ENCODE results near the gene RABGAP1. TPM values are rescaled to one million over a fixed set of nuclear protein-coding genes. Genes with fewer than 3 reads are reported as not detected.

RABGAP1 gene
- total RNA-seq, 2 experiments from 2014 or later = 24.2 to 27.0 TPM

DNA sequence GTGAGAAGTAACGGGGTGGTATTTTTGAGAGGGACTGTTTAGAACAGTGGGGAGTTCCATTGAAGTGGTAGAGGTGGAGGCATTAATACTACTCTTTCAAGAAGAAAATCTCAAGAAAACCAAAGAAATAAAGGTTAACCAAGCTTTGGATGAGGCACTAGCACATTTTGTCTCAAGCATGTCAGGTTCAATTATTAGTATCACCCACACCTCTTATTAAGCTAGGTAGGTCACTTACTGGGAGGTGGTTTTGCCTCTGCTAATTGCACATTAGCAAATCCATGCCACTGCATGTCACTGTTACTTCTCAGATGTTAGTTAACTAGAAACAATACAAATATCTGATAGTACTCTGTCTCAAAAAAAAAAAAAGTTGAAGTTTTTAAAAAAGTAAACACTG lies 10.2 kb downstream of the RABGAP1 start:
- peaks cover 23% of the 10 kb centered on the region for H3K4me1 Mint-ChIP-seq
- H3K27ac Mint-ChIP-seq = no peak overlapping the region
- DNase-seq = no peak
- no peaks in the 10 kb centered on the region for H3K9me3 Mint-ChIP-seq (ENCODE audit: low read depth)
- no peak overlapping the region for H3K4me3 Mint-ChIP-seq
- no peaks in the 10 kb centered on the region for H3K27me3 Mint-ChIP-seq
- CTCF ChIA-PET = no interaction called here
- H3K36me3 Mint-ChIP-seq = peaks cover 4% of the 10 kb centered on the region
- ATAC-seq = no peak

DNA sequence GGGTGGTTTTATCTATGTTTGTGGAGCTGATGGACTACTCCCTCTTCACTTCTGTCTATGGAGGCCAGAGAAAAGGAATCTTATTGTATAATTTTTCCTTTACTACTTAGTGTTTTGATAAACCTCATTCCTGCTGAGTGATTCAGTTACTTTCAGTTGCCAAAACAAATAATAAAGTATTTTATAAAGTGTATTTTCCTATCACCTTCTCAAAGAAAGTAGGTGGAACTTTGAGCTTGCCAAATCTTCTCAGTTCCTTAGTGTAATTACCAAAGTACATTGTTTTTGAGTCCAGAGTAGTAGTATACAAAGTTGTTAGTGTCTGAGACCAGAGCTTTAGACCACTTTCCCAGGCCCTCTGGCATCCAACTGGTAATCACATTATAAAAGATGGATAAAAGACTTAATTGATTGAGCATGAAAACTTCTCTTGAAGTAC lies 13.5 kb downstream of the RABGAP1 start:
- Mint-ChIP-seq H3K27ac (no peak overlapping the region), H3K9me3 (ENCODE audit: low read depth) (no peaks in the 10 kb centered on the region), H3K4me1 (peaks cover 3% of the 10 kb centered on the region), H3K27me3 (no peaks in the 10 kb centered on the region), H3K4me3 (no peak overlapping the region), H3K36me3 (peaks cover 13% of the 10 kb centered on the region)
- ATAC-seq = no peak
- DNase-seq = no peak
- CTCF ChIA-PET = interaction anchor here (1.7 kb wide), 1 partner anchor 12 kb away, joined by 3 read pairs; no protein-coding TSS in a partner anchor

DNA sequence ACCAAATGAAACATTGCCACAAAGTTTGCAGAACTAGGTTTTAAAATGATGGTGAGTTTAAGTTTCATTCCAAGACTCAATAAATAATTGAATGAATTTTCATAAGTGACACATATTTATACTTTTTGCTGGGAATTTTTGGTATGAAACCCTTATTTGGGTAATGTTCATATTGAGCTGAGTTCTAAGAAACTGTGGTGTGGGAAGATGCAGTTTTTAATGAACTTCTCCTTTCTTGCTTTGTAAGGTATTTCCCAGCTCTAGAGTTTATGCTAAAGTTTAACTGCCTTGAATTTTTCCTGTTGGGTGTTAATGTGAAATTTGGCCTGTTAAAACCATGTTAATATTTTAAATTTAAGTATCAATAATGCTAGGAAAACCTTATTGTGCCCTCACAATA lies 15.1 kb downstream of the RABGAP1 start:
- Mint-ChIP-seq H3K4me3 (no peak overlapping the region), H3K4me1 (no peaks in the 10 kb centered on the region), H3K9me3 (ENCODE audit: low read depth) (peaks cover 2% of the 10 kb centered on the region), H3K36me3 (peaks cover 21% of the 10 kb centered on the region), H3K27me3 (no peaks in the 10 kb centered on the region), H3K27ac (no peak overlapping the region)
- ATAC-seq = no peak
- no peak for DNase-seq
- CTCF ChIA-PET = no interaction called here

DNA sequence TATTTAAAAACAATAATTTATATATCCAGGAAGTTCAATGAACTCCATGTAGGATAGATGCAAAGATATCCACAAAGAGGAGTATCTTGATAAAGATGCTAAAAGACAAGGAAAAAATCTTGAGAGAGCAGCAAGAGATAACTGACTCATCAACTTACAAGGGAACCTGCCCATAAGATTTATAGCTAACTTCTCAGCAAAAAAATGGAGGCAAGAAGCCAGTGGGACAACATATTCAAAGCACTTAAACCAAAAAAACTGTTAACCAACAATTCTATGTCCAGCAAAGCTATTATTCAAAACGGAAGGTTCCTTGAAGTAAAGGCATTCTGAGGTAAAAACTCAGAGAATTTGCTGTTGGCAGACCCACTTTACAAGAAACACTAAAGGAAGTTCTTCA lies 20.3 kb downstream of the RABGAP1 start:
- H3K36me3 Mint-ChIP-seq = peaks cover 30% of the 10 kb centered on the region
- H3K4me1 Mint-ChIP-seq = no peaks in the 10 kb centered on the region
- H3K9me3 Mint-ChIP-seq (ENCODE audit: low read depth) = peaks cover 2% of the 10 kb centered on the region
- no peak overlapping the region for H3K27ac Mint-ChIP-seq
- CTCF ChIA-PET = no interaction called here
- H3K27me3 Mint-ChIP-seq = no peaks in the 10 kb centered on the region
- no peak overlapping the region for H3K4me3 Mint-ChIP-seq
- ATAC-seq = no peak
- no peak for DNase-seq

DNA sequence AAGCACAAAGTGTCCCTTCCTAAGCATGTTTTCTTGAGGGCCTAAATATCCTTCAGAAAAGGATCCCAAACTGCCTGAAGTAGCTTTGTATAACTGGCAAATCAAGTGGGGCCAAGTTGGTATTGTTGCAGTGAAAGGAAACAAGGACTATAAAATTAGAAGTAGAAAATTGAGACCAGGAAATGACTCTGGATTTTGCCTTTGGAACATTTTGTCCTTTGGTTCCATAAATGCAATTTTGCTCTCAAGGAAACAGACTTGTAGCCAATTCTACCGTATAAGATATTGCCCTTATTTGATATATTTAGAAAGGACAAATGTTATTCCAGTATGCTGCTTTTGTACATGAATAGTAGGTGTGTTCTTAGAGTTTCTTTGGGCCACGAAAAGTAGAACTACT lies 34.4 kb downstream of the RABGAP1 start:
- Mint-ChIP-seq H3K27me3 (no peaks in the 10 kb centered on the region), H3K36me3 (peaks cover 18% of the 10 kb centered on the region), H3K27ac (no peak overlapping the region), H3K4me1 (no peaks in the 10 kb centered on the region), H3K9me3 (ENCODE audit: low read depth) (no peaks in the 10 kb centered on the region), H3K4me3 (no peak overlapping the region)
- CTCF ChIA-PET = interaction anchor here (0.9 to 1.3 kb wide), 3 partner anchors 9 to 44 kb away, joined by 3 read pairs; partner anchors contain the start of gene ZBTB26
- no peak for ATAC-seq
- no peak for DNase-seq

DNA sequence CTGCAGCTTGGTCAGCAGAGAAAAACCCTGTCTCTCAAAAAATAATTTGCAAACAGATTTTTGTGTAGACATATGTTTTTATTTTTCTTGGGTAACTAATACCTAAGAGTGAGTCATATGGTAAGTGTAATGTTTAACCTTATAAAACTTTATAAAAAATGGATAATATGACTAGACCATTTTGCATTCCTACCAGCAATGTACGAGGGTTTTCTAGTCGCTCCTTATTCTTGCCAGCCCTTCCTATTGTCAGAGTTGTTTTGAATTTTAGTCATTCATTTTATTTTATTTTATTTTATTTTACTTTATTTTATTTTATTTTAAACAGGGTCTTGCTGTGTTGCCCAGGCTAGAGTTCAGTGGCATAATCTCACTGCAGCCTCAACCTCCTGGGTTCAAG lies 37.8 kb downstream of the RABGAP1 start:
- Mint-ChIP-seq H3K4me1 (no peaks in the 10 kb centered on the region), H3K27ac (no peak overlapping the region), H3K4me3 (no peak overlapping the region), H3K36me3 (peaks cover 6% of the 10 kb centered on the region), H3K27me3 (no peaks in the 10 kb centered on the region), H3K9me3 (ENCODE audit: low read depth) (no peaks in the 10 kb centered on the region)
- CTCF ChIA-PET = no interaction called here
- no peak for DNase-seq
- no peak for ATAC-seq

DNA sequence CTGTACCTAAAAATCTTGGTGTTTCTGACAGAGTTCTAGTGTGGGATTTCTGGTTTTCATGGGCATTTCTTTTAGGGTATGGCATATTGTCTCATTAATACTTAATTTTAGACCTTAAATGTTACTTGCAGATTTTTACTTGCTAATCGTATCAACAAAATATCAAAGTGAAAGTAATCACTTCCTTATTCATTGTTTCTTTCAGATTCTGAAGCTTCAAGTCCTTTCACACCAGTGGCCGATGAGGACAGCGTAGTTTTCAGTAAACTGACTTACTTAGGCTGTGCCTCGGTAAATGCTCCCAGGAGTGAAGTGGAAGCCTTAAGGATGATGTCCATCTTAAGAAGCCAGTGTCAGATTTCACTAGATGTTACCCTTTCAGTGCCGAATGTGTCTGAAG lies 45.2 kb downstream of the RABGAP1 start:
- no peak for DNase-seq
- CTCF ChIA-PET = no interaction called here
- H3K4me1 Mint-ChIP-seq = peaks cover 4% of the 10 kb centered on the region
- ATAC-seq = no peak
- H3K27ac Mint-ChIP-seq = no peak overlapping the region
- H3K36me3 Mint-ChIP-seq = peaks cover 3% of the 10 kb centered on the region
- H3K4me3 Mint-ChIP-seq = no peak overlapping the region
- no peaks in the 10 kb centered on the region for H3K27me3 Mint-ChIP-seq
- no peaks in the 10 kb centered on the region for H3K9me3 Mint-ChIP-seq (ENCODE audit: low read depth)

DNA sequence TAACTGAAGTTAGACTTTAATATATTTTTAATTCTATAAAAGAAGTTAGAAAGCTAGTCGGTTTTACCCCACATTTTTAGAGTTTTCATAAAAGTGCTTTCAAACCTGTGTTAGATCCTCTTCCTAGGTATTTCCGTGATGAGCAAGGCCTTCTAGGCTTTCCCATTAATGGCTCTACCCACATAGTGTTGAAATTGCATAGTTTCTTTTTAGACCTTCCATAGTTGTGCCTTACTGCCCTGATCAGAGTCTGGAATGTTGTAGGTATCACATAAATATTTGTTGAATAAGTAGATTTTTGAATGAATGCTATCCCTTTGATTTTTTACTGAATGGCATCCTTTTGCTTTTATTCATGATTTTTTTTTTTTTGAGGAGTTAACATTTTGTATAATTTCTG lies 47.3 kb downstream of the RABGAP1 start:
- Mint-ChIP-seq H3K36me3 (peaks cover 3% of the 10 kb centered on the region), H3K4me3 (no peak overlapping the region), H3K4me1 (peaks cover 7% of the 10 kb centered on the region), H3K27me3 (no peaks in the 10 kb centered on the region), H3K27ac (no peak overlapping the region), H3K9me3 (ENCODE audit: low read depth) (no peaks in the 10 kb centered on the region)
- CTCF ChIA-PET = interaction anchor here (0.7 kb wide), 1 partner anchor 362 kb away, joined by 3 read pairs; no protein-coding TSS in a partner anchor
- ATAC-seq = no peak
- no peak for DNase-seq

DNA sequence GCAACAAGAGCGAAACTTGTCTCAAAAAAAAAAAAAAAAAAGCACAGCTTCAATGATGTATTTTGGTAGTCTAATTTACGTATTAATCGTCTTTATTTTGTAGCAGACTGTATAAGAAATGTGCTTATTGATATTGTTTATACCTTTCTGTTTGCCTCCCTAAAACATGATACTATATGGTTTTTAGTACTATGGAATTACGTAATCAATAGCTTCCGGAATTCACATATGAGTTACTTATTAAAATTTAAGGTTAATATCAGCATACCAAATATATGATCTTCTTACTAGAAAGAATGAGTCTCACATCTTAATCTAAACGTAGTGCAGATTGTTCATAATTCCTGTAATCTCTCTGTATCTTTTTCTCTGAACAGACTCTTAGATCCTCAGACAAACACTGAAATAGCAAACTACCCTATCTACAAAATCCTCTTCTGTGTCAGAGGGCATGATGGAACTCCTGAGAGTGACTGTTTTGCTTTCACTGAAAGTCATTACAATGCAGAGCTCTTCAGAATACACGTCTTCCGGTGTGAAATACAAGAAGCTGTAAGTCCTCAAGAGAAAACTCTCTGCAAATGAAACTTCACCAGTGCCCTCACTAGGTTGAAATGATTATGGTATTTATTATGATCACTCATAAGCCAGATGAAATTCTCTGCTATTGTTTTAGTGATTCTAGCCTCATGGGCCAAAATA lies 48.3 kb downstream of the RABGAP1 start:
- peak; percentile 59 for ATAC-seq
- H3K36me3 Mint-ChIP-seq = peaks cover 3% of the 10 kb centered on the region
- H3K9me3 Mint-ChIP-seq (ENCODE audit: low read depth) = no peaks in the 10 kb centered on the region
- CTCF ChIA-PET = interaction anchor here (0.7 to 1.4 kb wide), 3 partner anchors 19 to 361 kb away, joined by 3 read pairs; no protein-coding TSS in a partner anchor
- H3K27ac Mint-ChIP-seq = peak overlapping the region; percentile 29
- H3K27me3 Mint-ChIP-seq = no peaks in the 10 kb centered on the region
- DNase-seq = no peak
- peaks cover 7% of the 10 kb centered on the region for H3K4me1 Mint-ChIP-seq
- no peak overlapping the region for H3K4me3 Mint-ChIP-seq

DNA sequence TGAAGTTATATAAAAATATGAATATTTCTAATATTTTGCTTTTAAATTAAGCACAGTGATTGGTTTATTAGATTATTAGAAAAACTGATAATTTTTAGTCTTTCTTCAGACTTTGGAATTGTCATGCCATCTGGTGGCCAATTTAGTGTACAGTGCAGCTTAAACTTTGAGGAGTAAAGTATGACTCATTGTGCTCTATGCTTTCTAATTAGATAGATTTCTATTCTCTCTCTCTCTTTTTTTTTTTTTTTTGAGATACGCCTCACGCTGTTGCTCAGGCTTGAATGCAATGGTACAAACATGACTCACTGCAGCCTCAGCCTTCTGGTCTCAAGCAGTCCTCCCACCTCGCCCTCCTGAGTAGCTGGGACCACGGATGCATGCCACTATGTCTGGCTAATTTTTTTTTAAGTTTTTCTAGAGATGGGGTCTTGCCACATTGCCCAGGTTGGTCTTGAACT lies 50.6 kb downstream of the RABGAP1 start:
- Mint-ChIP-seq H3K4me1 (peaks cover 7% of the 10 kb centered on the region), H3K4me3 (no peak overlapping the region), H3K27ac (no peak overlapping the region), H3K36me3 (no peaks in the 10 kb centered on the region), H3K9me3 (ENCODE audit: low read depth) (no peaks in the 10 kb centered on the region), H3K27me3 (no peaks in the 10 kb centered on the region)
- peak; percentile 51 for DNase-seq
- ATAC-seq = peak; percentile 86
- CTCF ChIA-PET = interaction anchor here (0.7 to 2.2 kb wide), 13 partner anchors 17 to 528 kb away, joined by 3 to 18 read pairs (median 3); partner anchors contain the start of genes ZBTB26 and ZBTB6

DNA sequence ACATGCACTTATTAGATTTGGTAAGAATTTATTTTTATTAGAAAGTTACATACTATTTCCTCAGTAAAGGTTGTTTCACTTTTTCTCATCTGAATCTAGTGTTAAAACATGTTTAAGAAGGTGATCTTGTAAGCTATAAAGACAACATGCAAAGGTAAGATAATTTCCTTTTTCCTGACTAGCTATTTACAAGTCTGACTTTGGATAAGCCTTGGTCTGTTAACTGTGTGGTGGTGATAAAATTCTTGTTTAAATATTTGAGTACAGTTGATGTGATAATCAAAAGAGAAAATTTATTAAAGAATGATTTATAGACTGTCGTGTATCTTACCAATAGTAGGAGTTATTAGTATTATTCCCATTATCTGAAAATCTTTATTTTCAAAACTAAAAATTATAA lies 55.8 kb downstream of the RABGAP1 start:
- DNase-seq = no peak
- Mint-ChIP-seq H3K36me3 (peaks cover 14% of the 10 kb centered on the region), H3K27ac (no peak overlapping the region), H3K4me3 (no peak overlapping the region), H3K9me3 (ENCODE audit: low read depth) (no peaks in the 10 kb centered on the region), H3K27me3 (no peaks in the 10 kb centered on the region), H3K4me1 (peaks cover 6% of the 10 kb centered on the region)
- CTCF ChIA-PET = interaction anchor here (2.7 kb wide), 1 partner anchor 353 kb away, joined by 10 read pairs; no protein-coding TSS in a partner anchor
- no peak for ATAC-seq

DNA sequence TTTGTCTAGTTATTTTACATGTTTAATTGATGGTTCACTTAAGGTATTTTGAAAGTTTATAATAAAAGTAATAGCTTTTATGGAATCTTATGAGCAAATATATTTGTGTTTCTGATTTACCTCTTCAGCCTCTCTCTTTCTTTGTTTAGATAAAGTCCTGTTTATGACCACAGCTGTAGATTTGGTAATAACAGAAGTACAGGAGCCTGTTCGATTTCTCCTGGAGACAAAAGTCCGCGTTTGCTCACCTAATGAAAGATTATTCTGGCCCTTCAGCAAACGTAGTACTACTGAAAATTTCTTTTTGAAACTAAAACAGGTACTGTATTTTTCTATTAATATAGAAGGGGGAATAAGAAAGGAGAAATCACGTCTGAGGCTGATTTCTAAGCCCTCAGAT lies 57.6 kb downstream of the RABGAP1 start:
- H3K27me3 Mint-ChIP-seq = no peaks in the 10 kb centered on the region
- H3K27ac Mint-ChIP-seq = no peak overlapping the region
- DNase-seq = no peak
- H3K4me3 Mint-ChIP-seq = no peak overlapping the region
- no peak for ATAC-seq
- no peaks in the 10 kb centered on the region for H3K9me3 Mint-ChIP-seq (ENCODE audit: low read depth)
- peaks cover 16% of the 10 kb centered on the region for H3K36me3 Mint-ChIP-seq
- H3K4me1 Mint-ChIP-seq = peaks cover 5% of the 10 kb centered on the region
- CTCF ChIA-PET = interaction anchor here (1.4 kb wide), 1 partner anchor 163 kb away, joined by 3 read pairs; no protein-coding TSS in a partner anchor

DNA sequence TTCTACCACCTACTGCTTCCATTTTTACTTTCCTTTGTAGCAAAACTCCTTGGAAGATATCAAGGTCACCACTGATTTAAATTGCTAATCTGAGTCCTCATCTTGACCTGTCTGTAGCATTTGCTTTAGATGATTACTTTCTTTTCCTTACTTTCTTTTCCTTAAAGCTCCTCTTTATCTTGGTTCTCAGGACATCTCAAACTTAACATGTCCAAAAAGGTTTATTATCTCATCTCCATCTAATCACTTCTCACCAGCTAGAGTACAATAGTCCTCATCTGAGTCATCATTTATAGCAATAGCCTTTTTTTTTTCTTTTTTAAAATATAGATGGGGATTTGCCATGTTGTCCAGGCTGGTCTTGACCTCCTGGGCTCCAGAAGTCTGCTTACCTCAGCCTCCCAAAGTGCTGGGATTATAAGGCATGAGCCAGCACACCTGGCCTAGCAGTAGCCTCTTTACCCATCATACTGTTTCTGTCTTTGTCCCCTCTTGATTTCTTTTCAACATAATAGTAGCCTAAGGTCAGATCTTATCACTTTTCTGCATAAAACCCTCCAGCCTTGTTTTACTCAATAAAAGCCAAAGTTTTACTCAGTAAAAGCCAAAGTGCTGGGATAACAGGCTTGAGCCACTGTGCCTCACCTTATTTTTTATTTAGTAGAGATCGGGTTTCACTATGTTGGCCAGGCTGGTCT lies 59.7 kb downstream of the RABGAP1 start:
- no peak overlapping the region for H3K27ac Mint-ChIP-seq
- no peak for ATAC-seq
- H3K27me3 Mint-ChIP-seq = no peaks in the 10 kb centered on the region
- H3K4me1 Mint-ChIP-seq = peaks cover 5% of the 10 kb centered on the region
- CTCF ChIA-PET = interaction anchor here (0.8 to 0.9 kb wide), 2 partner anchors 53 to 181 kb away, joined by 3 read pairs; no protein-coding TSS in a partner anchor
- peaks cover 18% of the 10 kb centered on the region for H3K36me3 Mint-ChIP-seq
- no peak for DNase-seq
- H3K4me3 Mint-ChIP-seq = no peak overlapping the region
- H3K9me3 Mint-ChIP-seq (ENCODE audit: low read depth) = no peaks in the 10 kb centered on the region

DNA sequence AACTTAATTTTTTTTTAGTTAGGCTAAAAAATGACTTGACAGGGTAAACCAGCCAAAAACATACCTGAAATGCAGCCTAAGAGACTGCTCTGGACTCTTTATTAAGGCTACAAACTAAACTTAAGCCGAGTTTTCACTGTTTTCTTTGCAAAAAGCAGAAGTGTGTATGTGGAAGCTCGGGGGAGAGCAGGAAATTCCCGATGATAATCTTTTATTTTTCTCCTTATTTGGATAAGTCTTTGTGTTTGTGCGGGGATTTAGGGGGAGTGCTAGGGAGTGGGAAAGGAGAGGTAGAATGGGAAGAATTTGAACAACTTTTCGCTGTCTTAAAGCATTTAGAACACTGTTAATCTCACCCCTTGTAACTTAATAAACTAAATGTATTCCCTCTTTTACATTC lies 61.9 kb downstream of the RABGAP1 start:
- CTCF ChIA-PET = no interaction called here
- Mint-ChIP-seq H3K36me3 (peaks cover 14% of the 10 kb centered on the region), H3K4me3 (no peak overlapping the region), H3K4me1 (peaks cover 5% of the 10 kb centered on the region), H3K27ac (no peak overlapping the region), H3K27me3 (no peaks in the 10 kb centered on the region), H3K9me3 (ENCODE audit: low read depth) (no peaks in the 10 kb centered on the region)
- ATAC-seq = no peak
- no peak for DNase-seq
